IMR-90 (cell line): ENCODE data around the gene FADS1. TPM values are rescaled to one million over a fixed set of nuclear protein-coding genes. Genes with fewer than 3 reads are reported as not detected.

Experiments
- ATAC-seq: fragments of 200-7000 bp; cut with Tn5 transposase; 2 replicates; pipeline ENCODE4 v1.9.1; 2020; ENCODE audit warnings: low read depth, mild to moderate bottlenecking, moderate library complexity
- BruUV-seq: library from RNA; stranded (reverse); fragments of 400-500 nt; replicated peaks from 2 replicates; lab custom pipeline; 2021; lab: Mats Ljungman, UMichigan
- CTCF ChIA-PET: fragments of 300-600 bp; formaldehyde crosslinking; extraction: SDS; loops from one replicate; lab custom pipeline; 2021; ENCODE audit warnings: antibody characterized with exemption; lab: Yijun Ruan, JAX
- POLR2A ChIA-PET: fragments of 300-600 bp; sonication (Branson Sonifier 250); formaldehyde crosslinking; loops from one replicate; lab custom pipeline; 2022; ENCODE audit warnings: antibody characterized with exemption; ENCODE audit not compliant: unreplicated experiment; lab: Charles Lee
- DNase-seq: peaks from one replicate; pipeline ENCODE4 v3.0.0; 2013
- H2AFZ ChIP-seq: replicated peaks from 2 replicates; pipeline ENCODE3; 2013; ENCODE audit warnings: low read length, mild to moderate bottlenecking; ENCODE audit not compliant: poor library complexity
- H2AK5ac ChIP-seq: 2 replicates; pipeline ENCODE4 v1.6.1; 2013; ENCODE audit warnings: low read depth, low read length, inconsistent platforms
- H2AK9ac ChIP-seq: replicated peaks from 2 replicates; pipeline ENCODE3; 2013; ENCODE audit warnings: mild to moderate bottlenecking, low read depth, low read length, moderate library complexity; ENCODE audit not compliant: poor library complexity
- H2BK120ac ChIP-seq: 2 replicates; pipeline ENCODE4 v1.6.1; 2013; ENCODE audit warnings: low read depth, low read length, inconsistent platforms
- H2BK15ac ChIP-seq: 3 replicates; pipeline ENCODE4 v1.6.1; 2013; ENCODE audit warnings: low read depth, low read length, inconsistent platforms
- H2BK20ac ChIP-seq: 2 replicates; pipeline ENCODE4 v1.6.1; 2013; ENCODE audit warnings: low read depth, mild to moderate bottlenecking, inconsistent platforms, low read length, moderate library complexity
- H2BK5ac ChIP-seq: 2 replicates; pipeline ENCODE4 v1.6.1; 2013; ENCODE audit warnings: mild to moderate bottlenecking, low read depth, low read length, inconsistent platforms; ENCODE audit not compliant: poor library complexity, severe bottlenecking
- H3K14ac ChIP-seq: replicated peaks from 2 replicates; pipeline ENCODE4 v1.6.1; 2013; ENCODE audit warnings: low read depth, low read length, inconsistent platforms
- H3K18ac ChIP-seq: 2 replicates; pipeline ENCODE4 v1.6.1; 2013; ENCODE audit warnings: low read depth, low read length, control low read depth
- H3K23ac ChIP-seq: 2 replicates; pipeline ENCODE4 v1.6.1; 2013; ENCODE audit warnings: low read depth, low read length, inconsistent platforms
- H3K27ac ChIP-seq: 2 replicates; pipeline ENCODE4 v1.5.1; 2013; ENCODE audit warnings: mild to moderate bottlenecking, control low read depth, low read length; ENCODE audit not compliant: insufficient read depth
- H3K27me3 ChIP-seq: 2 replicates; pipeline ENCODE4 v1.6.1; 2013; ENCODE audit warnings: low read length; ENCODE audit not compliant: control insufficient read depth, insufficient read depth
- H3K36me3 ChIP-seq: 2 replicates; pipeline ENCODE4 v1.6.1; 2013; ENCODE audit warnings: low read length, mixed read lengths; ENCODE audit not compliant: control insufficient read depth, insufficient read depth
- H3K4ac ChIP-seq: 2 replicates; pipeline ENCODE4 v1.6.1; 2013; ENCODE audit warnings: low read depth, low read length, inconsistent platforms
- H3K4me1 ChIP-seq: 2 replicates; pipeline ENCODE4 v1.6.1; 2013; ENCODE audit warnings: low read length, mixed read lengths; ENCODE audit not compliant: control insufficient read depth, insufficient read depth
- H3K4me2 ChIP-seq: 2 replicates; pipeline ENCODE4 v1.6.1; 2013; ENCODE audit warnings: low read depth, mild to moderate bottlenecking, control low read depth, low read length, moderate library complexity
- H3K4me3 ChIP-seq: 2 replicates; pipeline ENCODE4 v1.5.1; 2013; ENCODE audit warnings: low read depth, mild to moderate bottlenecking, control low read depth, low read length, moderate library complexity; ENCODE audit not compliant: insufficient read depth
- H3K56ac ChIP-seq: 2 replicates; pipeline ENCODE4 v1.6.1; 2013; ENCODE audit warnings: low read length, inconsistent platforms; ENCODE audit not compliant: insufficient read depth; ENCODE audit errors: extremely low read depth
- H3K79me1 ChIP-seq, 2 experiments: 2 replicates each; pipeline ENCODE4 v1.6.1; 2013; ENCODE audit warnings: low read length in 2 of 2, inconsistent platforms in 1 of 2, low read depth in 1 of 2
- H3K9ac ChIP-seq: 2 replicates; pipeline ENCODE4 v1.6.1; 2013; ENCODE audit warnings: low read depth, low read length, control low read depth
- H3K9me1 ChIP-seq: 2 replicates; pipeline ENCODE4 v1.6.1; 2013; ENCODE audit warnings: low read length, inconsistent platforms; ENCODE audit not compliant: insufficient read depth
- H3K9me3 ChIP-seq: 2 replicates; pipeline ENCODE4 v1.6.1; 2013; ENCODE audit warnings: low read length; ENCODE audit not compliant: control insufficient read depth, insufficient read depth
- H4K20me1 ChIP-seq: 2 replicates; pipeline ENCODE4 v1.6.1; 2013; ENCODE audit warnings: low read length, inconsistent platforms; ENCODE audit not compliant: insufficient read depth
- H4K5ac ChIP-seq: 2 replicates; pipeline ENCODE4 v1.6.1; 2013; ENCODE audit warnings: mild to moderate bottlenecking, low read depth, low read length, control low read depth
- H4K8ac ChIP-seq, 2 experiments: 2 replicates each; pipeline ENCODE4 v1.6.1; 2013; ENCODE audit warnings: low read depth in 2 of 2, low read length in 2 of 2, control low read depth in 1 of 2, inconsistent platforms in 1 of 2
- H4K91ac ChIP-seq: 2 replicates; pipeline ENCODE4 v1.6.1; 2013; ENCODE audit warnings: low read depth, low read length, inconsistent platforms; ENCODE audit not compliant: insufficient read depth
- BHLHE40 ChIP-seq: fragments of 150-350 bp; IDR thresholded peaks from 2 replicates; pipeline ENCODE4 v1.6.1; 2016; ENCODE audit warnings: mild to moderate bottlenecking, low read depth, low read length
- CTCF ChIP-seq: conservative IDR thresholded peaks from 2 replicates; pipeline ENCODE4 v1.5.1; 2012; ENCODE audit warnings: mild to moderate bottlenecking, low read depth, low read length, improper control_type of control experiment
- ELK1 ChIP-seq: fragments of 150-350 bp; IDR thresholded peaks from 2 replicates; pipeline ENCODE4 v1.6.1; 2016; ENCODE audit warnings: low read depth, mild to moderate bottlenecking, low read length, moderate library complexity, borderline replicate concordance
- MAFK ChIP-seq: IDR thresholded peaks from 2 replicates; pipeline ENCODE4 v1.6.1; 2012; ENCODE audit warnings: low read depth, low read length, improper control_type of control experiment
- MAZ ChIP-seq: IDR thresholded peaks from 2 replicates; pipeline ENCODE4 v1.6.1; 2012; ENCODE audit warnings: low read depth, mild to moderate bottlenecking, low read length, improper control_type of control experiment, moderate library complexity, borderline replicate concordance
- MXI1 ChIP-seq: IDR thresholded peaks from 2 replicates; pipeline ENCODE4 v1.6.1; 2012; ENCODE audit warnings: low read depth, mild to moderate bottlenecking, low read length, moderate library complexity, borderline replicate concordance
- POLR2A ChIP-seq: IDR thresholded peaks from 2 replicates; pipeline ENCODE4 v1.6.1; 2012; ENCODE audit warnings: mild to moderate bottlenecking, low read depth, low read length
- RAD21 ChIP-seq: IDR thresholded peaks from 2 replicates; pipeline ENCODE4 v1.6.1; 2012; ENCODE audit warnings: low read length, improper control_type of control experiment
- RFX5 ChIP-seq: IDR thresholded peaks from 2 replicates; pipeline ENCODE4 v1.8.0; 2012; ENCODE audit warnings: low read depth, mild to moderate bottlenecking, low read length, moderate library complexity
- USF2 ChIP-seq: fragments of 150-350 bp; IDR thresholded peaks from 2 replicates; pipeline ENCODE4 v1.6.1; 2017; ENCODE audit warnings: mild to moderate bottlenecking, antibody characterized with exemption, low read length, low read depth
- WGBS, 2 experiments: methylation state at CpG; one replicate each; pipeline versions ENCODE4 v1.1.5 to v1.1.7; 2013; ENCODE audit warnings: missing lambda C conversion rate in 2 of 2; ENCODE audit not compliant: insufficient read length in 1 of 2; ENCODE audit errors: extremely low coverage in 2 of 2; 5-methylcytosine and 5-hydroxymethylcytosine counted together
- dilution Hi-C: fragments of 300-500 bp; cut with HindIII; formaldehyde crosslinking; loops from one replicate; pipeline ENCODE4 v1.14.3; 2018; ENCODE audit warnings: low sequenced_read_pairs; ENCODE audit not compliant: unreplicated experiment
- in situ Hi-C: fragments of 300-500 bp; cut with MboI; formaldehyde crosslinking; loops from 3 replicates; pipeline ENCODE4 v1.14.3; 2019; ENCODE audit warnings: low sequenced_read_pairs, inconsistent platforms, mixed read lengths
- intact Hi-C: fragments of 100-400 bp; cut with micrococcal nuclease; formaldehyde crosslinking; loops from 2 replicates; pipeline ENCODE4 v1.10.0; 2022
- polyA plus RNA-seq, 3 experiments: library from polyadenylated mRNA; depleted of rRNA; stranded (reverse); fragments of >200 nt; gene quantifications; 2 replicates each; pipeline ENCODE4 v1.2.3, GENCODE V29; 2012; ENCODE audit warnings: low replicate concordance in 1 of 3
- total RNA-seq: library from RNA; depleted of rRNA; stranded (reverse); fragments of >200 nt; gene quantifications from 2 replicates; pipeline ENCODE4 v1.2.3, GENCODE V29; 2012

The FADS1 gene
- total and polyA plus RNA-seq, 2 of the 4 experiments (the other 2 are of a cell fraction) = 16.3 to 18.4 TPM

- Histone ChIP-seq H3K4ac (no peak overlapping the region), H2BK20ac (no peak overlapping the region), H4K20me1 (peaks cover 7% of the 10 kb centered on the region), H3K9me3 (no peaks in the 10 kb centered on the region), H3K4me1 (no peaks in the 10 kb centered on the region), H2AK5ac (no peak overlapping the region), H3K56ac (no peak overlapping the region), H4K91ac (no peak overlapping the region), H2BK15ac (no peak overlapping the region), H3K14ac (no peak overlapping the region), H3K27me3 (no peaks in the 10 kb centered on the region), H3K4me2 (no peak overlapping the region), H3K23ac (no peak overlapping the region), H3K18ac (no peak overlapping the region), H3K79me1 (no peaks in the 10 kb centered on the region; a peak in 1 of 4 replicates), H4K8ac (no peak overlapping the region), H2BK5ac (no peak overlapping the region), H3K36me3 (peaks cover 53% of the 10 kb centered on the region), H3K9ac (no peak overlapping the region), H3K4me3 (no peak overlapping the region), H2AFZ (no peak overlapping the region), H3K9me1 (0 out of 2 replicates have a peak, but pooled peaks cover 3% of the 10 kb centered on the region), H4K5ac (no peak overlapping the region), H2BK120ac (no peak overlapping the region), H2AK9ac (no peak overlapping the region), H3K27ac (no peak overlapping the region)
- TF ChIP-seq MXI1 (no peak), RAD21 (no peak), RFX5 (no peak), MAFK (no peak), CTCF (no peak), USF2 (no peak), ELK1 (no peak), MAZ (no peak), POLR2A (no peak), BHLHE40 (no peak)
- ATAC-seq (no peak), DNase-seq (no peak)
- ChIA-PET CTCF (interaction anchor here (0.6 kb wide), 1 partner anchor 11 kb away, joined by 3 read pairs; no protein-coding TSS in a partner anchor), POLR2A (interaction anchor here (0.6 kb wide), 1 partner anchor 522 kb away, joined by 3 read pairs; no protein-coding TSS in a partner anchor)
- in situ Hi-C loops = loop anchor here (25.0 kb wide), 1 partner anchor 461 kb away; no protein-coding TSS in a partner anchor
- BruUV-seq = no TSS peak
- dilution Hi-C loops = no loop called here
- 70% methylated on average over 2 of the region's 24 CpGs; no CpG with 5 or more reads in 1 of the 2 experiments for WGBS, 2 experiments
- intact Hi-C loops = no loop called here
These were observed 34.5 kb upstream of the FADS1 start for GRCh38 chr11:61851113-61851899.
